ENCODE data around the gene MID2. TPM values are rescaled to one million over a fixed set of nuclear protein-coding genes. Genes with fewer than 3 reads are reported as not detected.

The MID2 gene
- total RNA-seq, 4 donors from 2014 or later, result 4.9 to 10.2 (median 8.1) TPM

DNA sequence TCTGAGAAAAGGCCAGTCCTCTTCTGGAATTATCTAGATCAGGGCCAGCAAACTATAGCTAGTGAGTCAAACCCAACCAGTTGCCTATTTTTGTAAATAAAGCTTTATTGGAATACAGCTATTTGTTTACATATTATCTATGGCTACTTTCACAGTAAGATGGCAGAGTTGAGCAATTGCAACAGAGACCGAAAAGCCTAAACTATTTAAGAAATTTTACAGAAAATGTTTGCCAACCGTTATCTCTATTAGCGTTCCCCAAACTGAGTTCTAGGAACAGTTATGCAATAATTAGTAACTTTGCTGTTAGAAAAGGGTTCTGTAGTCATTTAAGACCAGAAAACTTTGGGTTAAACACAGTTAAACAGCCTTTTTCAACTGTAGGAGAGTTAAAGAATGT, 146.0 kb downstream of the MID2 start:
- no peak for DNase-seq
- Histone ChIP-seq H3K9me3 (no peaks in the 10 kb centered on the region), H3K27ac (no peak overlapping the region), H3K4me3 (no peak overlapping the region), H3K27me3 (no peaks in the 10 kb centered on the region), H3K36me3 (no peaks in the 10 kb centered on the region), H3K4me1 (no peaks in the 10 kb centered on the region)
- no peak for TF ChIP-seq POLR2A (IDR thresholded peaks at IDR 0.05)
- TF ChIP-seq, protein P1, sequence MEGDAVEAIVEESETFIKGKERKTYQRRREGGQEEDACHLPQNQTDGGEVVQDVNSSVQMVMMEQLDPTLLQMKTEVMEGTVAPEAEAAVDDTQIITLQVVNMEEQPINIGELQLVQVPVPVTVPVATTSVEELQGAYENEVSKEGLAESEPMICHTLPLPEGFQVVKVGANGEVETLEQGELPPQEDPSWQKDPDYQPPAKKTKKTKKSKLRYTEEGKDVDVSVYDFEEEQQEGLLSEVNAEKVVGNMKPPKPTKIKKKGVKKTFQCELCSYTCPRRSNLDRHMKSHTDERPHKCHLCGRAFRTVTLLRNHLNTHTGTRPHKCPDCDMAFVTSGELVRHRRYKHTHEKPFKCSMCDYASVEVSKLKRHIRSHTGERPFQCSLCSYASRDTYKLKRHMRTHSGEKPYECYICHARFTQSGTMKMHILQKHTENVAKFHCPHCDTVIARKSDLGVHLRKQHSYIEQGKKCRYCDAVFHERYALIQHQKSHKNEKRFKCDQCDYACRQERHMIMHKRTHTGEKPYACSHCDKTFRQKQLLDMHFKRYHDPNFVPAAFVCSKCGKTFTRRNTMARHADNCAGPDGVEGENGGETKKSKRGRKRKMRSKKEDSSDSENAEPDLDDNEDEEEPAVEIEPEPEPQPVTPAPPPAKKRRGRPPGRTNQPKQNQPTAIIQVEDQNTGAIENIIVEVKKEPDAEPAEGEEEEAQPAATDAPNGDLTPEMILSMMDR (IDR thresholded peaks at IDR 0.05), result no peak

Small RNAs within 50 kb of the gene (small RNA-seq; reads per million reads assigned to genes)
- gene RF00019, result 0 reads per million in 2 donors

Other genes starting within 250 kb of the MID2 start
- gene PRPS1, start 197.4 kb upstream of the MID2 start, total RNA-seq, result 10 to 100 TPM in 2 of 4 donors, 1 to 10 TPM in 2; 2.6 to 43.7 (median 9.3) TPM
- gene TSC22D3, start 50.1 kb upstream of the MID2 start, total RNA-seq, result 1,000 to 10,000 TPM in 1 of 4 donors, 100 to 1,000 TPM in 3; 185 to 1,146 (median 313) TPM
- not detected for gene NCBP2L, start 48.1 kb upstream of the MID2 start, total RNA-seq
- gene TEX13B, start 156.5 kb downstream of the MID2 start, total RNA-seq, result not detected
- gene VSIG1, start 219.2 kb downstream of the MID2 start, total RNA-seq, result under 1 TPM in 2 of 4 donors, not detected in 2; 0.38 to 0.53 TPM

Measured in Peyer's patch (tissue), 4 donors.